CD14-positive monocyte (primary cell): ENCODE data around the gene ABCG1. TPM values are rescaled to one million over a fixed set of nuclear protein-coding genes. Genes with fewer than 3 reads are reported as not detected.

Source experiments
- DNase-seq, 3 donors: peaks; one replicate each; pipeline ENCODE4 v3.0.0-alpha.2; 2011 to 2022
- H2AFZ ChIP-seq: 2 replicates; pipeline ENCODE4 v1.6.0; 2012; ENCODE audit warnings: mild to moderate bottlenecking, low read depth, low read length, inconsistent platforms; ENCODE audit not compliant: insufficient read depth, poor library complexity, severe bottlenecking
- H3K27ac ChIP-seq, 2 donors: 1 replicate in 1 of 2; 2 replicates in 1 of 2; pipeline ENCODE4 v1.5.1; 2012 to 2013; ENCODE audit warnings: low read length in 2 of 2, control low read depth in 1 of 2, inconsistent platforms in 1 of 2, low read depth in 1 of 2, mild to moderate bottlenecking in 1 of 2
- H3K27me3 ChIP-seq, 2 donors: one replicate each; pipeline versions ENCODE4 v1.6.0 to v1.6.1; 2011 to 2013; ENCODE audit warnings: low read length in 2 of 2; ENCODE audit not compliant: control insufficient read depth in 2 of 2, insufficient read depth in 2 of 2
- H3K36me3 ChIP-seq, 2 donors: replicated peaks in 1 of 2; 1 replicate in 1 of 2; 2 replicates in 1 of 2; pipeline versions ENCODE4 v1.5.1 to v1.6.1; 2012 to 2013; ENCODE audit warnings: low read length in 2 of 2, control low read depth in 1 of 2, inconsistent platforms in 1 of 2, mild to moderate bottlenecking in 1 of 2; ENCODE audit not compliant: insufficient read depth in 2 of 2, control insufficient read depth in 1 of 2
- H3K4me1 ChIP-seq, 2 donors: 1 replicate in 1 of 2; 2 replicates in 1 of 2; pipeline versions ENCODE4 v1.5.1 to v1.6.1; 2012 to 2013; ENCODE audit warnings: low read length in 2 of 2, control low read depth in 1 of 2, inconsistent platforms in 1 of 2, mild to moderate bottlenecking in 1 of 2, moderate library complexity in 1 of 2; ENCODE audit not compliant: insufficient read depth in 2 of 2, control insufficient read depth in 1 of 2
- H3K4me2 ChIP-seq: replicated peaks from 2 replicates; pipeline ENCODE3; 2012; ENCODE audit warnings: low read length, moderate library complexity, mild to moderate bottlenecking; ENCODE audit not compliant: poor library complexity, severe bottlenecking; ENCODE audit errors: extremely low read depth
- H3K4me3 ChIP-seq, 3 experiments: fragments of 200-600 bp in 1 of 3; sonication (generic) in 1 of 3; replicated peaks in 1 of 3; 1 replicate in 2 of 3; 2 replicates in 1 of 3; pipeline ENCODE4 v1.5.1; 2011 to 2013; ENCODE audit warnings: low read length in 3 of 3, mild to moderate bottlenecking in 3 of 3, control low read depth in 2 of 3, low read depth in 2 of 3, inconsistent platforms in 1 of 3, moderate library complexity in 1 of 3
- H3K79me2 ChIP-seq: 2 replicates; pipeline ENCODE4 v1.6.0; 2012; ENCODE audit warnings: mild to moderate bottlenecking, control low read depth, inconsistent platforms, low read length, moderate library complexity; ENCODE audit not compliant: insufficient read depth
- H3K9ac ChIP-seq: 2 replicates; pipeline ENCODE4 v1.6.0; 2017; ENCODE audit warnings: low read length, mild to moderate bottlenecking; ENCODE audit not compliant: insufficient read depth, poor library complexity, severe bottlenecking
- H3K9me3 ChIP-seq, 2 donors: replicated peaks in 1 of 2; 1 replicate in 1 of 2; 2 replicates in 1 of 2; pipeline versions ENCODE4 v1.5.1 to v1.6.1; 2012 to 2013; ENCODE audit warnings: low read length in 2 of 2, control low read depth in 1 of 2; ENCODE audit not compliant: control insufficient read depth in 1 of 2, insufficient read depth in 1 of 2
- H4K20me1 ChIP-seq: 2 replicates; pipeline ENCODE4 v1.6.0; 2012; ENCODE audit warnings: mild to moderate bottlenecking, low read length, control low read depth, moderate library complexity; ENCODE audit not compliant: insufficient read depth
- H3K27ac Mint-ChIP-seq, 7 donors: one replicate each; pipeline ENCODE4 v1.8.0; 2020; ENCODE audit warnings: mild to moderate bottlenecking in 7 of 7, mixed read lengths in 7 of 7, moderate library complexity in 6 of 7, inconsistent platforms in 2 of 7
- H3K27me3 Mint-ChIP-seq, 3 donors: one replicate each; pipeline ENCODE4 v1.8.0; 2021 to 2022; ENCODE audit warnings: low read depth in 3 of 3, mild to moderate bottlenecking in 3 of 3, mixed read lengths in 3 of 3, moderate library complexity in 3 of 3, inconsistent platforms in 1 of 3
- H3K36me3 Mint-ChIP-seq, 2 donors: one replicate each; pipeline ENCODE4 v1.8.0; 2020; ENCODE audit warnings: mixed read lengths in 2 of 2, inconsistent platforms in 1 of 2, mild to moderate bottlenecking in 1 of 2
- H3K4me1 Mint-ChIP-seq: one replicate; pipeline ENCODE4 v1.8.0; 2020; ENCODE audit warnings: mild to moderate bottlenecking, mixed read lengths
- H3K4me3 Mint-ChIP-seq, 2 donors: one replicate each; pipeline ENCODE4 v1.8.0; 2020; ENCODE audit warnings: mild to moderate bottlenecking in 2 of 2, mixed read lengths in 2 of 2, moderate library complexity in 1 of 2
- H3K9me3 Mint-ChIP-seq, 7 donors: one replicate each; pipeline ENCODE4 v1.8.0; 2020 to 2022; ENCODE audit warnings: mixed read lengths in 7 of 7, mild to moderate bottlenecking in 6 of 7, moderate library complexity in 6 of 7, inconsistent platforms in 2 of 7
- WGBS: methylation state at CpG from one replicate; pipeline ENCODE4 v1.1.5; 2013; ENCODE audit warnings: missing lambda C conversion rate; ENCODE audit not compliant: insufficient coverage; 5-methylcytosine and 5-hydroxymethylcytosine counted together
- intact Hi-C, 2 donors: fragments of 100-400 bp; cut with micrococcal nuclease; formaldehyde crosslinking; loops; one replicate each; pipeline versions ENCODE4 v1.15.0 to v1.15.1; 2023
- polyA plus RNA-seq, 3 donors: library from polyadenylated mRNA; depleted of rRNA in 1 of 3; unstranded in 2 of 3; stranded (reverse) in 1 of 3; fragments of 300-500 nt in 2 of 3; fragments of >200 nt in 1 of 3; fragmentation: Illumina TruSeq in 2 of 3; gene quantifications; 1 replicate in 2 of 3; 2 replicates in 1 of 3; pipeline ENCODE4 v1.2.3, GENCODE V29; 2012 to 2021
- TF ChIP-seq, protein P1 (sequence below): fragments of 200-600 bp; IDR thresholded peaks from one replicate; pipeline ENCODE4 v1.8.0; 2022; ENCODE audit warnings: antibody characterized with exemption, mild to moderate bottlenecking

The ABCG1 gene
- polyA plus RNA-seq, 3 donors, result 3.0 to 5.2 (median 3.5) TPM

DNA sequence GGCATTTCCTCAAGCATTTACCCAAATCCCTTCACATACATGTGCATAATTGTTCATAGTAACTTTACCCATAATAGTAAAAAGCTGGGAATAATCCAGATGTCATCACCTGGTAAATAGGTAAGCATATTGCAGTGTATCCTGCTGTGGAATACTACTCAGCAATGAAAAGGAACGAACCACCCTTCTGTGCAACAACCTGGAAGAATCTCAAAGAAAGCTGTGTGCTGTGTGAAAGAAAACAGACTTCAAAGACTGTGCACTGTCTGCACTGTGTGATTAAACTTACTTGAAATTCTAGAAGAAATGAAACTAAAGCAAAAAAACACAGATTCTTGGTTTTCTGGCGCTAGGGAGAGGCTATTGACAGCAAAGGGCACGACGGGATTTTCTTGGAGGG lies 118.3 kb downstream of the ABCG1 start:
- H3K4me1 Mint-ChIP-seq, result peaks cover 9% of the 10 kb centered on the region
- intact Hi-C loops, result loop anchor here in 1 of 2 donors (5.0 kb wide), 1 partner anchor 110 kb away; no protein-coding TSS in a partner anchor
- DNase-seq, result no peak
- H3K4me3 ChIP-seq, result no peak overlapping the region
- H3K27me3 ChIP-seq, result peaks cover 0 to 5% of the 10 kb centered on the region in 2 donors
- TF ChIP-seq, protein P1, sequence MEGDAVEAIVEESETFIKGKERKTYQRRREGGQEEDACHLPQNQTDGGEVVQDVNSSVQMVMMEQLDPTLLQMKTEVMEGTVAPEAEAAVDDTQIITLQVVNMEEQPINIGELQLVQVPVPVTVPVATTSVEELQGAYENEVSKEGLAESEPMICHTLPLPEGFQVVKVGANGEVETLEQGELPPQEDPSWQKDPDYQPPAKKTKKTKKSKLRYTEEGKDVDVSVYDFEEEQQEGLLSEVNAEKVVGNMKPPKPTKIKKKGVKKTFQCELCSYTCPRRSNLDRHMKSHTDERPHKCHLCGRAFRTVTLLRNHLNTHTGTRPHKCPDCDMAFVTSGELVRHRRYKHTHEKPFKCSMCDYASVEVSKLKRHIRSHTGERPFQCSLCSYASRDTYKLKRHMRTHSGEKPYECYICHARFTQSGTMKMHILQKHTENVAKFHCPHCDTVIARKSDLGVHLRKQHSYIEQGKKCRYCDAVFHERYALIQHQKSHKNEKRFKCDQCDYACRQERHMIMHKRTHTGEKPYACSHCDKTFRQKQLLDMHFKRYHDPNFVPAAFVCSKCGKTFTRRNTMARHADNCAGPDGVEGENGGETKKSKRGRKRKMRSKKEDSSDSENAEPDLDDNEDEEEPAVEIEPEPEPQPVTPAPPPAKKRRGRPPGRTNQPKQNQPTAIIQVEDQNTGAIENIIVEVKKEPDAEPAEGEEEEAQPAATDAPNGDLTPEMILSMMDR, result no peak
- H3K36me3 ChIP-seq, result no peaks in the 10 kb centered on the region
- H3K27ac ChIP-seq, result no peak overlapping the region
- no peaks in the 10 kb centered on the region for H4K20me1 ChIP-seq
- H3K4me1 ChIP-seq, result peaks cover 6 to 7% of the 10 kb centered on the region in 2 donors
- no peak overlapping the region for H3K4me3 Mint-ChIP-seq
- no peak overlapping the region for H3K27ac Mint-ChIP-seq
- WGBS, result 80% methylated on average over 1 of the region's 4 CpGs
- no peaks in the 10 kb centered on the region for H3K79me2 ChIP-seq
- H3K9me3 ChIP-seq, result no peaks in the 10 kb centered on the region
- H3K9ac ChIP-seq, result no peak overlapping the region
- peaks cover 2 to 6% (median 4%) of the 10 kb centered on the region in 3 donors for H3K27me3 Mint-ChIP-seq
- H3K36me3 Mint-ChIP-seq, result no peaks in the 10 kb centered on the region
- H3K4me2 ChIP-seq, result no peak overlapping the region
- peaks cover 0 to 2% (median 0%) of the 10 kb centered on the region in 7 donors for H3K9me3 Mint-ChIP-seq
- no peak overlapping the region for H2AFZ ChIP-seq

GRCh38 chr21:42337830-42338728 lies 119.1 kb downstream of the ABCG1 start:
- Histone ChIP-seq H3K27me3 (peaks cover 0 to 5% of the 10 kb centered on the region in 2 donors), H3K27ac (no peak overlapping the region), H3K9me3 (no peaks in the 10 kb centered on the region), H3K36me3 (no peaks in the 10 kb centered on the region), H3K9ac (no peak overlapping the region), H4K20me1 (no peaks in the 10 kb centered on the region), H3K4me1 (peaks cover 6 to 7% of the 10 kb centered on the region in 2 donors), H3K4me3 (no peak overlapping the region), H3K79me2 (no peaks in the 10 kb centered on the region), H2AFZ (no peak overlapping the region), H3K4me2 (no peak overlapping the region)
- H3K4me3 Mint-ChIP-seq, result peak overlapping the region in 1 of 2 donors; percentile 7
- H3K27ac Mint-ChIP-seq, result peak overlapping the region in 1 of 7 donors; percentile 78
- peaks cover 9% of the 10 kb centered on the region for H3K4me1 Mint-ChIP-seq
- H3K36me3 Mint-ChIP-seq, result no peaks in the 10 kb centered on the region
- peaks cover 2 to 6% (median 4%) of the 10 kb centered on the region in 3 donors for H3K27me3 Mint-ChIP-seq
- WGBS, result 56% methylated on average over 15 of the region's 23 CpGs
- DNase-seq, result peak; percentile 63 to 82 (median 70)
- TF ChIP-seq, protein P1, result peak; percentile 82
- H3K9me3 Mint-ChIP-seq, result peaks cover 0 to 2% (median 0%) of the 10 kb centered on the region in 7 donors
- intact Hi-C loops, result loop anchor here (1.0 to 5.0 kb wide), 2 partner anchors 109 to 112 kb away; no protein-coding TSS in a partner anchor
